GM19239 (cell line): ENCODE measurements around the gene FBLL1.
"Not testable (repeated sequence)": the region's sequence is repeated elsewhere in the genome, so short reads cannot be mapped to it uniquely, and the experiment has no call there.

ENCODE experiments used
- DNase-seq: peaks from one replicate; pipeline ENCODE4 v3.0.0; 2011; ENCODE audit warnings: low spot score; ENCODE audit not compliant: insufficient read length
- FAIRE-seq: peaks from 2 replicates; lab custom pipeline; 2011; peaks lifted over from hg19 to GRCh38; lab: Jason Lieb, UNC

Gene FBLL1

GRCh38 chr5:168549554-168549953 lies 20.4 kb downstream of the FBLL1 start:
- no peak for DNase-seq
- no peak for FAIRE-seq

- DNase-seq (no peak), FAIRE-seq (no peak)
These were observed 21.6 kb downstream of the FBLL1 start for GRCh38 chr5:168550656-168551055.

- no peak for DNase-seq
- FAIRE-seq, result no peak
These were observed 23.0 kb downstream of the FBLL1 start for GRCh38 chr5:168552146-168552545.

GRCh38 chr5:168553377-168554130 lies 24.4 kb downstream of the FBLL1 start:
- no peak for FAIRE-seq
- no peak for DNase-seq

- DNase-seq, result no peak
- no peak for FAIRE-seq
These were observed 28.3 kb downstream of the FBLL1 start for GRCh38 chr5:168557389-168557788.

- FAIRE-seq, result no peak
- DNase-seq, result no peak
These were observed 33.2 kb downstream of the FBLL1 start for GRCh38 chr5:168562279-168562678.

GRCh38 chr5:168563959-168564358 lies 34.9 kb downstream of the FBLL1 start:
- FAIRE-seq, result no peak
- no peak for DNase-seq

GRCh38 chr5:168568738-168569137 lies 39.6 kb downstream of the FBLL1 start:
- no peak for DNase-seq

GRCh38 chr5:168570490-168571328 lies 41.6 kb downstream of the FBLL1 start:
- FAIRE-seq, result no peak
- no peak for DNase-seq

More at GRCh38 chr5:168568738-168569137, 39.6 kb downstream of the FBLL1 start:
- peak; percentile 45 for FAIRE-seq

GRCh38 chr5:168573663-168574062 lies 44.6 kb downstream of the FBLL1 start:
- FAIRE-seq, DNase-seq: not testable (repeated sequence)

- not testable (repeated sequence) for DNase-seq, FAIRE-seq
These were observed 45.1 kb downstream of the FBLL1 start for GRCh38 chr5:168574156-168574555.

GRCh38 chr5:168575391-168576372 lies 46.6 kb downstream of the FBLL1 start:
- DNase-seq (no peak), FAIRE-seq (no peak)

- FAIRE-seq, result no peak
- no peak for DNase-seq
These were observed 48.9 kb downstream of the FBLL1 start for GRCh38 chr5:168578006-168578405.

GRCh38 chr5:168578538-168579487 lies 49.7 kb downstream of the FBLL1 start, which contains the start of gene PANK3:
Gene PANK3 (minus strand): TSS chr5:168579368. CDS start chr5:168579283, 85 bp downstream.
- FAIRE-seq (peak; percentile 33), DNase-seq (peak; percentile 61)

- peak; percentile 99 for FAIRE-seq
These were observed 50.6 kb downstream of the FBLL1 start for GRCh38 chr5:168579488-168580226.

GRCh38 chr5:168580227-168580508 lies 51.1 kb downstream of the FBLL1 start:
- FAIRE-seq, result no peak

More at GRCh38 chr5:168579488-168580226, 50.6 kb downstream of the FBLL1 start:
- DNase-seq, result peak; percentile 89

More at GRCh38 chr5:168580227-168580508, 51.1 kb downstream of the FBLL1 start:
- DNase-seq, result no peak
